IMR-90 (cell line): ENCODE measurements around the gene KRTAP1-5. TPM values are rescaled to one million over a fixed set of nuclear protein-coding genes. Genes with fewer than 3 reads are reported as not detected.

ENCODE experiments used
- ATAC-seq: fragments of 200-7000 bp; cut with Tn5 transposase; 2 replicates; pipeline ENCODE4 v1.9.1; 2020; ENCODE audit warnings: low read depth, mild to moderate bottlenecking, moderate library complexity
- BruUV-seq: library from RNA; stranded (reverse); fragments of 400-500 nt; replicated peaks from 2 replicates; lab custom pipeline; 2021; lab: Mats Ljungman, UMichigan
- CTCF ChIA-PET: fragments of 300-600 bp; formaldehyde crosslinking; extraction: SDS; loops from one replicate; lab custom pipeline; 2021; ENCODE audit warnings: antibody characterized with exemption; lab: Yijun Ruan, JAX
- POLR2A ChIA-PET: fragments of 300-600 bp; sonication (Branson Sonifier 250); formaldehyde crosslinking; loops from one replicate; lab custom pipeline; 2022; ENCODE audit warnings: antibody characterized with exemption; ENCODE audit not compliant: unreplicated experiment; lab: Charles Lee
- DNase-seq: peaks from one replicate; pipeline ENCODE4 v3.0.0; 2013
- H2AFZ ChIP-seq: replicated peaks from 2 replicates; pipeline ENCODE3; 2013; ENCODE audit warnings: low read length, mild to moderate bottlenecking; ENCODE audit not compliant: poor library complexity
- H2AK5ac ChIP-seq: 2 replicates; pipeline ENCODE4 v1.6.1; 2013; ENCODE audit warnings: low read depth, low read length, inconsistent platforms
- H2AK9ac ChIP-seq: replicated peaks from 2 replicates; pipeline ENCODE3; 2013; ENCODE audit warnings: mild to moderate bottlenecking, low read depth, low read length, moderate library complexity; ENCODE audit not compliant: poor library complexity
- H2BK120ac ChIP-seq: 2 replicates; pipeline ENCODE4 v1.6.1; 2013; ENCODE audit warnings: low read depth, low read length, inconsistent platforms
- H2BK15ac ChIP-seq: 3 replicates; pipeline ENCODE4 v1.6.1; 2013; ENCODE audit warnings: low read depth, low read length, inconsistent platforms
- H2BK20ac ChIP-seq: 2 replicates; pipeline ENCODE4 v1.6.1; 2013; ENCODE audit warnings: low read depth, mild to moderate bottlenecking, inconsistent platforms, low read length, moderate library complexity
- H2BK5ac ChIP-seq: 2 replicates; pipeline ENCODE4 v1.6.1; 2013; ENCODE audit warnings: mild to moderate bottlenecking, low read depth, low read length, inconsistent platforms; ENCODE audit not compliant: poor library complexity, severe bottlenecking
- H3K14ac ChIP-seq: replicated peaks from 2 replicates; pipeline ENCODE4 v1.6.1; 2013; ENCODE audit warnings: low read depth, low read length, inconsistent platforms
- H3K18ac ChIP-seq: 2 replicates; pipeline ENCODE4 v1.6.1; 2013; ENCODE audit warnings: low read depth, low read length, control low read depth
- H3K23ac ChIP-seq: 2 replicates; pipeline ENCODE4 v1.6.1; 2013; ENCODE audit warnings: low read depth, low read length, inconsistent platforms
- H3K27ac ChIP-seq: 2 replicates; pipeline ENCODE4 v1.5.1; 2013; ENCODE audit warnings: mild to moderate bottlenecking, control low read depth, low read length; ENCODE audit not compliant: insufficient read depth
- H3K27me3 ChIP-seq: 2 replicates; pipeline ENCODE4 v1.6.1; 2013; ENCODE audit warnings: low read length; ENCODE audit not compliant: control insufficient read depth, insufficient read depth
- H3K36me3 ChIP-seq: 2 replicates; pipeline ENCODE4 v1.6.1; 2013; ENCODE audit warnings: low read length, mixed read lengths; ENCODE audit not compliant: control insufficient read depth, insufficient read depth
- H3K4ac ChIP-seq: 2 replicates; pipeline ENCODE4 v1.6.1; 2013; ENCODE audit warnings: low read depth, low read length, inconsistent platforms
- H3K4me1 ChIP-seq: 2 replicates; pipeline ENCODE4 v1.6.1; 2013; ENCODE audit warnings: low read length, mixed read lengths; ENCODE audit not compliant: control insufficient read depth, insufficient read depth
- H3K4me2 ChIP-seq: 2 replicates; pipeline ENCODE4 v1.6.1; 2013; ENCODE audit warnings: low read depth, mild to moderate bottlenecking, control low read depth, low read length, moderate library complexity
- H3K4me3 ChIP-seq: 2 replicates; pipeline ENCODE4 v1.5.1; 2013; ENCODE audit warnings: low read depth, mild to moderate bottlenecking, control low read depth, low read length, moderate library complexity; ENCODE audit not compliant: insufficient read depth
- H3K56ac ChIP-seq: 2 replicates; pipeline ENCODE4 v1.6.1; 2013; ENCODE audit warnings: low read length, inconsistent platforms; ENCODE audit not compliant: insufficient read depth; ENCODE audit errors: extremely low read depth
- H3K79me1 ChIP-seq, 2 experiments: 2 replicates each; pipeline ENCODE4 v1.6.1; 2013; ENCODE audit warnings: low read length in 2 of 2, inconsistent platforms in 1 of 2, low read depth in 1 of 2
- H3K9ac ChIP-seq: 2 replicates; pipeline ENCODE4 v1.6.1; 2013; ENCODE audit warnings: low read depth, low read length, control low read depth
- H3K9me1 ChIP-seq: 2 replicates; pipeline ENCODE4 v1.6.1; 2013; ENCODE audit warnings: low read length, inconsistent platforms; ENCODE audit not compliant: insufficient read depth
- H3K9me3 ChIP-seq: 2 replicates; pipeline ENCODE4 v1.6.1; 2013; ENCODE audit warnings: low read length; ENCODE audit not compliant: control insufficient read depth, insufficient read depth
- H4K20me1 ChIP-seq: 2 replicates; pipeline ENCODE4 v1.6.1; 2013; ENCODE audit warnings: low read length, inconsistent platforms; ENCODE audit not compliant: insufficient read depth
- H4K5ac ChIP-seq: 2 replicates; pipeline ENCODE4 v1.6.1; 2013; ENCODE audit warnings: mild to moderate bottlenecking, low read depth, low read length, control low read depth
- H4K8ac ChIP-seq, 2 experiments: 2 replicates each; pipeline ENCODE4 v1.6.1; 2013; ENCODE audit warnings: low read depth in 2 of 2, low read length in 2 of 2, control low read depth in 1 of 2, inconsistent platforms in 1 of 2
- H4K91ac ChIP-seq: 2 replicates; pipeline ENCODE4 v1.6.1; 2013; ENCODE audit warnings: low read depth, low read length, inconsistent platforms; ENCODE audit not compliant: insufficient read depth
- BHLHE40 ChIP-seq: fragments of 150-350 bp; IDR thresholded peaks from 2 replicates; pipeline ENCODE4 v1.6.1; 2016; ENCODE audit warnings: mild to moderate bottlenecking, low read depth, low read length
- CHD1 ChIP-seq: IDR thresholded peaks from 2 replicates; pipeline ENCODE4 v1.6.1; 2012; ENCODE audit warnings: low read depth, low read length, improper control_type of control experiment
- MAFK ChIP-seq: IDR thresholded peaks from 2 replicates; pipeline ENCODE4 v1.6.1; 2012; ENCODE audit warnings: low read depth, low read length, improper control_type of control experiment
- MAZ ChIP-seq: IDR thresholded peaks from 2 replicates; pipeline ENCODE4 v1.6.1; 2012; ENCODE audit warnings: low read depth, mild to moderate bottlenecking, low read length, improper control_type of control experiment, moderate library complexity, borderline replicate concordance
- MXI1 ChIP-seq: IDR thresholded peaks from 2 replicates; pipeline ENCODE4 v1.6.1; 2012; ENCODE audit warnings: low read depth, mild to moderate bottlenecking, low read length, moderate library complexity, borderline replicate concordance
- POLR2A ChIP-seq: IDR thresholded peaks from 2 replicates; pipeline ENCODE4 v1.6.1; 2012; ENCODE audit warnings: mild to moderate bottlenecking, low read depth, low read length
- RCOR1 ChIP-seq: IDR thresholded peaks from 2 replicates; pipeline ENCODE4 v1.6.1; 2012; ENCODE audit warnings: mild to moderate bottlenecking, low read length, improper control_type of control experiment; ENCODE audit not compliant: insufficient replicate concordance
- SMC3 ChIP-seq: fragments of 150-350 bp; IDR thresholded peaks from 2 replicates; pipeline ENCODE4 v1.6.1; 2016; ENCODE audit warnings: low read depth, mild to moderate bottlenecking, antibody characterized with exemption, low read length, moderate library complexity
- WGBS, 2 experiments: methylation state at CpG; one replicate each; pipeline versions ENCODE4 v1.1.5 to v1.1.7; 2013; ENCODE audit warnings: missing lambda C conversion rate in 2 of 2; ENCODE audit not compliant: insufficient read length in 1 of 2; ENCODE audit errors: extremely low coverage in 2 of 2; 5-methylcytosine and 5-hydroxymethylcytosine counted together
- dilution Hi-C: fragments of 300-500 bp; cut with HindIII; formaldehyde crosslinking; loops from one replicate; pipeline ENCODE4 v1.14.3; 2018; ENCODE audit warnings: low sequenced_read_pairs; ENCODE audit not compliant: unreplicated experiment
- in situ Hi-C: fragments of 300-500 bp; cut with MboI; formaldehyde crosslinking; loops from 3 replicates; pipeline ENCODE4 v1.14.3; 2019; ENCODE audit warnings: low sequenced_read_pairs, inconsistent platforms, mixed read lengths
- intact Hi-C: fragments of 100-400 bp; cut with micrococcal nuclease; formaldehyde crosslinking; loops from 2 replicates; pipeline ENCODE4 v1.10.0; 2022
- polyA plus RNA-seq, 3 experiments: library from polyadenylated mRNA; depleted of rRNA; stranded (reverse); fragments of >200 nt; gene quantifications; 2 replicates each; pipeline ENCODE4 v1.2.3, GENCODE V29; 2012; ENCODE audit warnings: low replicate concordance in 1 of 3
- total RNA-seq: library from RNA; depleted of rRNA; stranded (reverse); fragments of >200 nt; gene quantifications from 2 replicates; pipeline ENCODE4 v1.2.3, GENCODE V29; 2012

Gene KRTAP1-5
- total and polyA plus RNA-seq, 2 of the 4 experiments (the other 2 are of a cell fraction), result 27.0 to 34.8 TPM

DNA sequence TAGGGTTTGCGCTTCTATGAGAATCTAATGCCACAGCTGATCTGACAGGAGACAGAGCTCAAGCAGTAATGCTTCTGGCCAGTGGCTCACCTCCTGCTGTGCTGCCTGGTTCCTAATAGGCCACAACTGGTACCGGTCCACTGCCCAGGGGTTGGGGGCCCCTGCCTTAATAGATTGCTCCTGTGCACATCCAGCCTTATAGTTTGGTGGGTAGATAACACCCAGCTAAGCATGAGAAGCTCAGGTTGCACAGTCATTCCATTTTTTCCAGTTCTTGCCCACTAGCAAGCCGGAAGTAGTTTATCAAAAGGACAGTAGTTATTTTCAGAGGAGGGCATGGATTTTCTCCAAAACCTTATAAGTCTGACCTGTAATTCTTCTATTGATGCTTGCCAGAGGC lies 7.6 kb downstream of the KRTAP1-5 start:
- no TSS peak for BruUV-seq
- Histone ChIP-seq H4K20me1 (no peaks in the 10 kb centered on the region), H2BK20ac (no peak overlapping the region), H3K9ac (no peak overlapping the region), H3K27ac (no peak overlapping the region), H3K4me3 (no peak overlapping the region), H2BK15ac (no peak overlapping the region), H3K27me3 (no peaks in the 10 kb centered on the region; the same call in 1 of the 2 replicates), H3K4me2 (no peak overlapping the region), H2BK120ac (no peak overlapping the region), H3K4me1 (no peaks in the 10 kb centered on the region), H3K79me1 (no peaks in the 10 kb centered on the region), H2AK9ac (no peak overlapping the region), H3K36me3 (no peaks in the 10 kb centered on the region), H3K14ac (no peak overlapping the region), H3K23ac (no peak overlapping the region), H2BK5ac (no peak overlapping the region), H2AFZ (no peak overlapping the region), H2AK5ac (no peak overlapping the region), H3K56ac (no peak overlapping the region), H3K9me3 (no peaks in the 10 kb centered on the region; the same call in 1 of the 2 replicates), H4K5ac (no peak overlapping the region), H3K4ac (no peak overlapping the region), H4K8ac (no peak overlapping the region), H3K18ac (no peak overlapping the region), H4K91ac (no peak overlapping the region), H3K9me1 (no peaks in the 10 kb centered on the region)
- intact Hi-C loops, result no loop called here
- DNase-seq (no peak), ATAC-seq (no peak)
- in situ Hi-C loops, result no loop called here
- ChIA-PET CTCF (no interaction called here), POLR2A (no interaction called here)
- dilution Hi-C loops, result no loop called here
- TF ChIP-seq MAFK, result no peak
- TF ChIP-seq RCOR1, result no peak
- TF ChIP-seq POLR2A, result no peak
- TF ChIP-seq MAZ, result no peak
- TF ChIP-seq CHD1, result no peak
- no peak for TF ChIP-seq MXI1
- TF ChIP-seq BHLHE40, result no peak
- TF ChIP-seq SMC3, result no peak
- no CpG with 5 or more reads among the region's 3 CpGs for WGBS, 2 experiments
